ENCODE data around the gene EGR2. TPM values are rescaled to one million over a fixed set of nuclear protein-coding genes. Genes with fewer than 3 reads are reported as not detected.

The EGR2 gene
- total RNA-seq (2014; rRNA removed; shearing (Covaris generic)) = not detected in 2 replicates

DNA sequence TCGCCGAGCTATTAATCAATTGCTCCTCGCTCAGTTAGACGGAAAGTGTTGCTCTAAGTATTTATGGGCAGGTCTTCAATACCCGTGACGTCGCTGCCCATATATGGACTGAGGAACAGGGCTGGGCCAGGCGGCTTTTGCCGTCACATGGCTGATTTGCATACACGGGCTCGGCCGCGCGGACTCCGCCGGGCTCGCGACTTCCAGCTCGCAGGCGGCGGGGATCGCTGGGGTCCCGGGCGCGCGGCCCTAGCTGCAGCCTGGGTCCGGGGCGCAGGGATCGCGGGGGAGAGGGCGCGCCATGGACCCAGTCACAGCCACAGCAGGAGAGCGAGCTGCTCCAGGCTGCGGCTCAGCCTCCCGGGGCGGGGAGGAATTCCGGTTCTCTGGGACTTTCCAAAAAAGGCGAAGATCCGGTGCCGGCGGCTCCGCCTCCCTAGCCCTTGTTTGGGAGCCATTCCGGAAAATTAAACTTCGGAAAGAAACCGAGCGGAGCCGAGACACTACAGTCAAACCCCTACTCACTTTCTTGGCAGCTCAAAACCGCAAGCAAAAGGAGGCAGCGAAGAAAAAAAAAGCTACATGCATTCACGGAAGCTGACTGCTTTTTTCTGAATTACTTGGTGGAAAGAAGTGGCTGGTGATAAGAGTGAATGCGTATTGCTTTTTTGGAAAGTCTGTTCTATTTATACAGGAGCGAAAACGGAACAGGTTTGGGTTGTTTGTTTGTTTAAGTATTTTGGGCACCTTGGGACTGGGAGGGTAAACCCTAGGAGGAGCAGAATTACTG, at the start of gene EGR2:
Gene EGR2 (minus strand): TSS at position 36 of the 790 bp plus-strand sequence. CDS start 337 bp downstream, outside the sequence.
- Histone ChIP-seq H3K36me3 (no peaks in the 10 kb centered on the region), H3K9me3 (replicated peaks) (peaks cover 4% of the 10 kb centered on the region; the same call in 1 of the 2 replicates), H3K4me3 (peak within 1 kb of the TSS; percentile 71), H3K4me1 (replicated peaks) (peaks cover 32% of the 10 kb centered on the region), H3K27me3 (replicated peaks) (peaks cover 43% of the 10 kb centered on the region), H3K27ac (no peak within 1 kb of the TSS)
- DNase-seq (ENCODE audit: low read depth in 1 of 2, low spot score in 2 of 2) = peak; percentile 88 to 96

DNA sequence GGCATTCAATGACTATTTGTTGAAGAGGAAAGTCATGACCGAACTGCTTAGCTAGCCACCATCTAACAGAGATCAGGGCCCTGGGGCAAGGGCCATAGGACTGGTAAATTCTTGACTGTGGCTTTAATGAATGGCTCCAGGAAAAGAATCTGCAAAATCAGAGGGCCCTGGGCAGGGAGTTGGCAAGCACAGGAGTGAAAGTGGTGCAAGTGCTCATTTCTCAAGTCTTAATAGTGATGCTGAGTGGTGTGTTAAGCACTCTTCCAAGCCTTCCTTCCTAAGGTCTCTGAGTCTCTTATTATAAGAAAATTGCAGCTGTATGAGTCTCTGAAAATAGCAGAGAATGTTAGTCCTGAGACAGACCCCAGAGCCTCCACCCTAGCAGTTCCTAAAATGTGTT, 46.3 kb upstream of the EGR2 start:
- Histone ChIP-seq H3K4me3 (no peak overlapping the region), H3K36me3 (no peaks in the 10 kb centered on the region), H3K27ac (no peak overlapping the region), H3K9me3 (replicated peaks) (no peaks in the 10 kb centered on the region), H3K4me1 (replicated peaks) (no peaks in the 10 kb centered on the region), H3K27me3 (replicated peaks) (no peaks in the 10 kb centered on the region)
- no peak for DNase-seq (ENCODE audit: low read depth in 1 of 2, low spot score in 2 of 2)

DNA sequence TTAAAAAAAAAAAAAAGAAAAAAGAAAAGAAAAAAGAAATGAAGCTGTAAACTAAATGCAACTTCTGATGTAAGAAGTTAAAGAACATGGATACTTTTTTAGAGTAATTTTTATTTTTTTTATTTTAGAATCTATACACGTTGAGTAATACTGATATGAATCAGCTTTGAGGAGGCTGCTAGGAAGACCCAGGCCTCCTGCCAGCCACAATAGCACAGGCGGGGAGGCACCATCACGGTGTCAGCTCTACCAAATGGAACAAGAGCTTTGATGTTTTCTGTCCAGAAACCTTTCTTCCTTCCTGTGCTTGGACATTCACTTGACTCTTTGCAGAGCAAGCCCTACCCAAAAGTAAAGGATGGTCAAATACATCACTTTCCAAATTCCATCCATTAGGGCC, 45.3 kb upstream of the EGR2 start:
- Histone ChIP-seq H3K36me3 (no peaks in the 10 kb centered on the region), H3K9me3 (replicated peaks) (no peaks in the 10 kb centered on the region), H3K27me3 (replicated peaks) (no peaks in the 10 kb centered on the region), H3K27ac (no peak overlapping the region), H3K4me3 (no peak overlapping the region), H3K4me1 (replicated peaks) (no peaks in the 10 kb centered on the region)
- no peak for DNase-seq (ENCODE audit: low read depth in 1 of 2, low spot score in 2 of 2)

DNA sequence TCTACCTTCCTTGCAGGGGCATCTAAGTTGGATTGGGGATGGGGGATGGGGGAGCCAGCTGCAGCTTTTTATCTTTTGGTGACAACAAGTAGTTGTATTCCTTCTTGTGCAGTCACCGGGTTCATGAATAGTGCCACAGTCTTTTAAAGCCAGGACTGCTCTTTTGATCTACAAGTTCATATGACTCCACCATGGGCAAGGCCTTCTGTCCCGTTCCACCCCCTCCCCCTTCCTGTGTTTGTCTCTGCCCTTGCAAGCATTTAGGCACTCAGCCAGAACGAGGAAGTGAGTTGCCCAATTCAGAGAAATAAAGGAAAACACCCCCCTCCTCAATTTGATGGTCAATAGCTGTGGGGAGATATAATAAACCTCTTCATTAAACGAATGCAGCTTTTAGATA, 44.8 kb upstream of the EGR2 start:
- Histone ChIP-seq H3K27me3 (replicated peaks) (no peaks in the 10 kb centered on the region), H3K27ac (no peak overlapping the region), H3K4me1 (replicated peaks) (no peaks in the 10 kb centered on the region), H3K36me3 (no peaks in the 10 kb centered on the region), H3K9me3 (replicated peaks) (no peaks in the 10 kb centered on the region), H3K4me3 (no peak overlapping the region)
- DNase-seq (ENCODE audit: low read depth in 1 of 2, low spot score in 2 of 2) = no peak

DNA sequence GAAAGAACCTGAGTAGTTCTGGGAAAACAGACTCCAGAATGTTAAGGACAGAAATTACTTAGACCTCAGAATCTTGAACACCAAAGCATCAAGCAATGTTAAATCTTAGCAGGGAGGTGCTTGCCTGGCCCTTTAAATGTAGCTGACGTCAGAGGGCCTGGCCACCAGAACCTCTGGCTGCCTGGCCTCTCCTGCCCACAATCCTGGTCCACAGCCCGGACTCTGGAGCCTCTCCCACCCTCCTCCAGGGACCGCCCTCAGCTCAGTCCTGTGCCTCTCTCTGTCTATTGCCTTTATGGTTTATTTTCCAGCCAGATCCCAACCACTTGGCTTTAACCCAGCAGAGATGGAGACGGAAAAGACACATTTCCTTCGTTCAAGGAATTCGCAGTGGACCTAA, 42.2 kb upstream of the EGR2 start:
- no peak overlapping the region for H3K4me3 ChIP-seq
- no peaks in the 10 kb centered on the region for H3K9me3 ChIP-seq (replicated peaks)
- H3K36me3 ChIP-seq = no peaks in the 10 kb centered on the region
- no peaks in the 10 kb centered on the region for H3K27me3 ChIP-seq (replicated peaks)
- H3K27ac ChIP-seq = no peak overlapping the region
- no peak for DNase-seq (ENCODE audit: low read depth in 1 of 2, low spot score in 2 of 2)
- no peaks in the 10 kb centered on the region for H3K4me1 ChIP-seq (replicated peaks)

DNA sequence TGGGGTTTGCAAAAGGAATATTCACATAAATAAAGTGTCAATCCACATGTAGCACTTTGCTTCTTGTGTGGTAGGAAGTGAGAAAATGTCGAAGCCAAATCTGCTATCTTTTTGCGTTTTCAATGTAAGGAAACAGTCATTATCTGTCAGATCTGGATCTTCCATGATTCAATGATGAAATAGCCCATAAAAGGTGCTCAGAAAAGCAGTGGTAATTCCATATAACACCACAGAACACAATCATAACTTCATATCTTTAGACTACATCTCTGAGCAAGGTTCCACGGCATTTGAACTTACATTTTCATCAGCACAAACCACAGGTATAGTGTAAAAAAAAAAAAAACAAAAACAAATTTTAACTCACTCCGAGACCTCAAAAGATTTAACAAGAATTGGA, 39.9 kb upstream of the EGR2 start:
- DNase-seq (ENCODE audit: low read depth in 1 of 2, low spot score in 2 of 2) = no peak
- Histone ChIP-seq H3K9me3 (replicated peaks) (no peaks in the 10 kb centered on the region), H3K27ac (no peak overlapping the region), H3K4me3 (no peak overlapping the region), H3K4me1 (replicated peaks) (no peaks in the 10 kb centered on the region), H3K27me3 (replicated peaks) (no peaks in the 10 kb centered on the region), H3K36me3 (no peaks in the 10 kb centered on the region)

DNA sequence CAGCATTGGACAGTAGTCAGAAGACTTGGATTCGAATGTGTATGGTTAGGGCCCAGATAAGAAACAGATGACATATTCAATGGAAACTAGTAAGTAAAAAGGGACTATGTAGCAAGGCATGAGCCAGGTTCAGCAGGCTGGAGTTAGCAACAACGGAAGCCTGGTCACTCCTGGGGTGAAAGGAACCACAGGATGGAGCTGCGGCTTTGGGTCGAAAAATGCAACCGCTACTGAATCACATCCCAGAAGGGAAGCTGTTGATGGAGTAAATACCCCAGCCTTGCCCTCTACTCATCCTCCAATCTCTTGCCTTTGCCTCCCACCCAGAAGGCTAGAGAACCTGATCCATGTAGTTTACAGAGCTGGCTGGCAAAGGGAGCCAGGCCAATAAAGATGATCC, 37.5 kb upstream of the EGR2 start:
- H3K9me3 ChIP-seq (replicated peaks) = no peaks in the 10 kb centered on the region
- H3K4me1 ChIP-seq (replicated peaks) = no peaks in the 10 kb centered on the region

DNA sequence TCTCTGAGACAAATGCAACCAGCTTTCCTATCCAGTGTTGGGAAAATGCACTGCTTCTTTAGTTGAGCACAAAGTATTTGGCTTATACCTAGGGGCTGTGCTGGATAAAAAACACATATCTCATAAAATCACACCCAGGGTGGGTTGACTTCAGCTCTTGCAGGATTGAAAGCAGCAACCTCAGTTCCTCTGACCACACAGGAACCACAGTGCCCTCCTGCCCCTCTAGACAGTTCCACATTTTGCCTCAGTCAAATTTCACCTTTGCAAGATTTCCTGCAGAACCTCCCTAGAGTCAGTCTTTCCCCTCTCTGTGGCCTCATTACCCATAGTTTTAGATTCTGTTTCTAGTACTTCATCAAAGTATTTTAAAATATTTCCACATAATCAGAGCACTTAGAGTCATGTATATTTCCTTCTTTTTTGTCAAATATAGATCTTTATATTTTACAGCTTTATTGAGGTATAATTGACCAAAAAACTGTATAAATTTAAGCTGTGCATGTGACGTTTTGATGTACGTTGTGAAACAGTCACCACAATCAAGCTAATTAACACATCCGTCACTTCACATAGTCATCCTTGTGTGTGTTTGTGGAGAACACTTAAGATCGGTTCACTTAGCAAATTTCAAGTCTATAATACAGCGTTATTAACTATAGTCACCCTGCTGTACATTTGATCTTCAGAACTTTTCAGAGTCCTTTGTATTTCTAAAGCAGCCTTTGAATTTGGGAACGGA, 37.0 kb upstream of the EGR2 start:
- DNase-seq (ENCODE audit: low read depth in 1 of 2, low spot score in 2 of 2) = no peak
- Histone ChIP-seq H3K27me3 (replicated peaks) (no peaks in the 10 kb centered on the region), H3K4me1 (replicated peaks) (no peaks in the 10 kb centered on the region), H3K9me3 (replicated peaks) (no peaks in the 10 kb centered on the region), H3K36me3 (no peaks in the 10 kb centered on the region), H3K27ac (no peak overlapping the region), H3K4me3 (no peak overlapping the region)

More for the DNA sequence above, 37.5 kb upstream of the EGR2 start:
- H3K27me3 ChIP-seq (replicated peaks) = no peaks in the 10 kb centered on the region
- H3K36me3 ChIP-seq = no peaks in the 10 kb centered on the region
- H3K27ac ChIP-seq = no peak overlapping the region
- no peak for DNase-seq (ENCODE audit: low read depth in 1 of 2, low spot score in 2 of 2)
- H3K4me3 ChIP-seq = no peak overlapping the region

DNA sequence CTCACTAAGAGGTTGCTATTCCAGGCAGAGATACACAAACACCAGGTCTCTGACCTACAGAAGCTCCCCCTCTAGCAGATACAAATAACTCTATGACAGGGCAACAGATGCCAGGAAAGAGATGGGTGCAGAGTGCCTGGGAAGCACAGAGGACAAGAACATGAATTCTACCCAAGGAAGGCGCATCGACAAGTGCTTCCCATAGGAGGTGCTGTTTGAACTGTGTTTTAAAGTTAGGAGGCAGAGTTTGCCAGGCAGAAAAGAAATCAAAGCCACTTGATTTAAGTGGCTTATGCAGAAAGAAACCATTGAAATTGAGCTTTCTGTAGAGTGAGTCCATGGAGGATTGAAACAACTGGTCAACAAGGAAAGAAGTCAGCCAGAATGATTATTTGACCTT, 35.3 kb upstream of the EGR2 start:
- no peaks in the 10 kb centered on the region for H3K4me1 ChIP-seq (replicated peaks)
- H3K27ac ChIP-seq = no peak overlapping the region
- peaks cover 5% of the 10 kb centered on the region; the same call in 1 of the 2 replicates for H3K9me3 ChIP-seq (replicated peaks)
- H3K36me3 ChIP-seq = no peaks in the 10 kb centered on the region
- H3K4me3 ChIP-seq = no peak overlapping the region
- H3K27me3 ChIP-seq (replicated peaks) = 0 out of 2 replicates have a peak, but pooled peaks cover 2% of the 10 kb centered on the region
- no peak for DNase-seq (ENCODE audit: low read depth in 1 of 2, low spot score in 2 of 2)

DNA sequence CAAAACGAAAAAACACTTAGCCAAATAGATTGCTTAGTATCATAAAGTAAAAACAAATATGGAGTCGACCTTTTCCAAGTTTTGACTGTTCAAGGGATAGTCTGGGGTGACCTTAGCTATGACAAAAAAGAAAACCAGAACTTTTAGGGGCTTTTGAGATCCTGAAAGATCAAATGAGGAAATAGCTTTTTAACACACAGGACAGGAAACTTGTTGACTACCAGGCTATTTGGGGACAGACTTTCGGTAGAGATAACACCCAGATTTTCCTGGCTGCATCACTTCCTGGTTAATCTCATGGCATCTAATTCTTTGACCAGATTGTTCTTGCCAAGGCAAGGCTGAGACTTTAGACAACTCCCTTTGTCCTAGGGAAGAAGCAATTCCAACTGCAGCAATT, 34.5 kb upstream of the EGR2 start:
- peaks cover 5% of the 10 kb centered on the region; the same call in 1 of the 2 replicates for H3K9me3 ChIP-seq (replicated peaks)
- H3K4me3 ChIP-seq = no peak overlapping the region
- no peaks in the 10 kb centered on the region for H3K4me1 ChIP-seq (replicated peaks)
- no peak for DNase-seq (ENCODE audit: low read depth in 1 of 2, low spot score in 2 of 2)
- 0 out of 2 replicates have a peak, but pooled peaks cover 2% of the 10 kb centered on the region for H3K27me3 ChIP-seq (replicated peaks)
- H3K27ac ChIP-seq = no peak overlapping the region
- H3K36me3 ChIP-seq = no peaks in the 10 kb centered on the region

DNA sequence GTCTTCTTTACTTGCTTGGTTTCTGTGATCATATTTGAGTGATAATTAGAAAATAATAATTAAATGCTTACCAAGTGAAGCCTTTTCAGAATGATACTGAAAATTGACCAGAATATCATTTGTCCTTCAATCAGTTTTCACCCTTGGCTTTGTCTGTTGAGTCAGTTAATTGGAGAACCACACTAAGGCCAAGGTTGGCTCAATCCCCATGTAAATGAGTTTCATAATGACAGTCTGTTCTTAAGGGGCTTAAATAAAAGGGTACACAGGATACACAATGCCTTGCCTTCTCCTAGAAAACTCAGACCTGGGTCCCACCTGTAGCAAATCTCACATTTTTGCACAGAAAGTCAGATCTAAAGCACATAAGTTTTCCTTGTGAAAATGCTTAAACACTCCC, 31.3 kb upstream of the EGR2 start:
- H3K4me3 ChIP-seq = no peak overlapping the region
- H3K9me3 ChIP-seq (replicated peaks) = peaks cover 5% of the 10 kb centered on the region; the same call in 1 of the 2 replicates
- DNase-seq (ENCODE audit: low read depth in 1 of 2, low spot score in 2 of 2) = no peak
- H3K27me3 ChIP-seq (replicated peaks) = 0 out of 2 replicates have a peak, but pooled peaks cover 2% of the 10 kb centered on the region
- H3K27ac ChIP-seq = no peak overlapping the region
- no peaks in the 10 kb centered on the region for H3K36me3 ChIP-seq
- no peaks in the 10 kb centered on the region for H3K4me1 ChIP-seq (replicated peaks)

DNA sequence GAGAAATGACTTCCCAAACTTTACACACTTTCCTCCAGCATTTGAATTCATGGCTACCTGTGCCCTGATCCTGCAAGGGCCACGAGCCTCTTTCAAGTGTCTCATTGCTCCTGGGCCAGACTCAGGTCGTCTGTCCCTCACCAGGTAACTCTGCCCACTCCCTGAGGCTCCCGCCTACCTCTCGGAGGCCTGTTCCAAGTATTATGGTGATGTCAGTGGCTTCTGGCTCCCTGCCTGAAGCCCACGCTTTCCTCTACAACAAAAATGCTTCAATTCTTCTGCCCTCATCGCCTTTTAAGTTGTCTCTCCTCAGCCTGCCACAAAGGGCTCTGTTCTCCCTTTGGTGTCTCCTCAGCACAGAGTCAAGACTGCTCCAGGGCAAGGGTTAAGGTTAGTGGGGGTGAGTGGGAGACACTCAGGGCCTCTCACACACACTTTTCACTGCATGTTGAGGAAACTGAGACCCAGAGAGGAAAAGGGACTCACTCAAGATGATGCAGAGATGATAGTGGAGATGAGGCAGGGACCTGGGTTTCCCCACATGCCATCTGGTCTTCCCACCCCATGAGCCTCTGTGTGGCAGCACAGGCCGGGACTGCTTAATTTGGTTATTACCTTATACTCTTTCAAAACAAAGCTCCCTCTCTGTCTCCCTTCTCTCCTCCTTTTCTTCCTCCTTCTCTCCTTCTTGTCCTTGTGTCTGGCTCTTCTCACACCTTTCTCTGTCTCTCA, 28.3 kb upstream of the EGR2 start:
- H3K4me1 ChIP-seq (replicated peaks) = no peaks in the 10 kb centered on the region
- peaks cover 5% of the 10 kb centered on the region; the same call in 1 of the 2 replicates for H3K9me3 ChIP-seq (replicated peaks)
- H3K4me3 ChIP-seq = no peak overlapping the region
- no peak overlapping the region for H3K27ac ChIP-seq
- 0 out of 2 replicates have a peak, but pooled peaks cover 2% of the 10 kb centered on the region for H3K27me3 ChIP-seq (replicated peaks)
- DNase-seq (ENCODE audit: low read depth in 1 of 2, low spot score in 2 of 2) = no peak
- no peaks in the 10 kb centered on the region for H3K36me3 ChIP-seq

DNA sequence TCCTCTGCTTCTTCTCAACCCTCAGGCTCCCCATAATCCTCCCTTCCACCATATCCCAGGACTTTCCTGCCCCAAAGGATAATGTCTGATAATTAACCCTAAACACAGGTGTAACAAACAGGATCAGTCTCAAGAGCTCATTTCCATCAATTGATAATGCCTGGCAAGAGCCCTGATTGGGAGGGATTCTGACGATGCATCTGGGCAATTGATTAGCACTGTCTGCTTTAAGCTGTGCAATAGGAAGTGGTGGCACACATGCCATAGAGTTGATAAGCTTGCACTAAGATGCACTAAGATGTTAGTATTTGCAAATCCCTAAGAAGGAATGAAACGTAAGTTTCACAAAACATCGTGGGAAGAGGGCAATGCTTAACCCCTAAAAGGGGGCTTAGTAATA, 27.4 kb upstream of the EGR2 start:
- no peak for DNase-seq (ENCODE audit: low read depth in 1 of 2, low spot score in 2 of 2)
- no peak overlapping the region for H3K27ac ChIP-seq
- H3K4me3 ChIP-seq = no peak overlapping the region
- H3K9me3 ChIP-seq (replicated peaks) = peaks cover 5% of the 10 kb centered on the region; the same call in 1 of the 2 replicates
- H3K36me3 ChIP-seq = no peaks in the 10 kb centered on the region
- H3K27me3 ChIP-seq (replicated peaks) = 0 out of 2 replicates have a peak, but pooled peaks cover 2% of the 10 kb centered on the region
- no peaks in the 10 kb centered on the region for H3K4me1 ChIP-seq (replicated peaks)
